Peyer's patch (tissue), 4 donors: Measurements from ENCODE around the gene ETS2. TPM values are rescaled to one million over a fixed set of nuclear protein-coding genes. Genes with fewer than 3 reads are reported as not detected.

ENCODE experiments used
- DNase-seq, 3 donors: peaks; one replicate each; pipeline ENCODE4 v3.0.0-alpha.2; 2017 to 2019
- H3K27ac ChIP-seq, 4 donors: fragments of 200-600 bp; sonication (generic); one replicate each; pipeline ENCODE4 v1.5.1; 2016 to 2019
- H3K27me3 ChIP-seq, 2 donors: fragments of 200-600 bp; sonication (generic); one replicate each; pipeline ENCODE4 v1.5.1; 2019
- H3K36me3 ChIP-seq, 3 donors: fragments of 200-600 bp; sonication (generic); one replicate each; pipeline ENCODE4 v1.5.1; 2016 to 2019
- H3K4me1 ChIP-seq, 4 donors: fragments of 200-600 bp; sonication (generic); one replicate each; pipeline ENCODE4 v1.5.1; 2016 to 2019
- H3K4me3 ChIP-seq, 4 donors: fragments of 200-600 bp; sonication (generic); 1 replicate in 3 of 4; 2 replicates in 1 of 4; pipeline ENCODE4 v1.5.1; 2016 to 2019; ENCODE audit warnings: mild to moderate bottlenecking in 1 of 4
- H3K9me3 ChIP-seq, 4 donors: fragments of 200-600 bp; sonication (generic); one replicate each; pipeline ENCODE4 v1.5.1; 2016 to 2019; ENCODE audit warnings: mild to moderate bottlenecking in 1 of 4
- POLR2A ChIP-seq, 2 donors: fragments of 450-650 bp; IDR thresholded peaks; one replicate each; pipeline ENCODE4 v1.5.1; 2017; ENCODE audit warnings: antibody characterized with exemption in 2 of 2, mild to moderate bottlenecking in 2 of 2, moderate library complexity in 2 of 2
- total RNA-seq, 4 donors: library from RNA; depleted of rRNA; stranded (reverse); fragments of >200 nt; gene quantifications; one replicate each; pipeline ENCODE4 v1.1.0, GENCODE V29; 2016
- TF ChIP-seq, protein P1 (sequence below), 6 experiments: fragments of 450-650 bp in 4 of 6; fragments of 200-600 bp in 2 of 6; sonication (generic) in 1 of 6; IDR thresholded peaks; one replicate each; pipeline ENCODE4 v1.5.1; 2017 to 2019; ENCODE audit warnings: antibody characterized with exemption in 6 of 6, mild to moderate bottlenecking in 3 of 6, moderate library complexity in 1 of 6

The ETS2 gene
- total RNA-seq, 4 donors from 2014 or later = 127 to 186 (median 147) TPM

DNA sequence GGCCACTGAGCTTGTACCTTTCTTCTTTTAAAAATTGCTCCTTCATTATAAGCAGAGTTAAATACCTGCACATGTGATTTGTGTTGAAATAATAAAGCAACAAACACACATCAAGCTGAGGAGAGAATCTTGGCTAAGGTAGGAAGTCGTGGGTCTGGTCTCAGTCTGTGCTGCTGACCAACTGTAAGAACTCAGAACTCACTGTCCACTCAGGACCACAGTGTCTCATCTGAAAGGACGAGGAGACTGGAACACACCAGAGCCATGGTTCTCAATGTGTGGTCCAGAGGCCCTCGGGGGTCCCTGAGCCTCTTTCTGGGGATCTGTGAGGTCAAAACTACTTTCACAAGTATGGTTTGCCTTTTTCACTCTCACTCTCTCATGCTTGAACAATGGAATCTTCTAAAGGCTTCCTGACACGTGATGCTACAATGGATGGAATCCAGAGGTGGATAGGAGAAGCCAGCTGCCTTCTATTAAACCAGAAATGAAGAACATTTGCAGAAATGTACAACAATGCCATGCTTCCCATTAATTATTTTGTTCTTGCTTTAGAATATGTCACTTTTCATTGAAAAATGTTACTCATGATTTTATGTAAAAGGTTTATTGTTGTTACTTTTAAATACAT, 17.3 kb upstream of the ETS2 start:
- Histone ChIP-seq H3K27me3 (no peaks in the 10 kb centered on the region), H3K36me3 (no peaks in the 10 kb centered on the region), H3K4me3 (peak overlapping the region in 1 of 4 donors; percentile 34), H3K4me1 (peaks cover 0 to 45% (median 6%) of the 10 kb centered on the region in 4 donors), H3K27ac (peak overlapping the region in 3 of 4 donors; percentile 59 to 90 (median 87)), H3K9me3 (no peaks in the 10 kb centered on the region)
- no peak for TF ChIP-seq POLR2A (IDR thresholded peaks at IDR 0.05)
- TF ChIP-seq, protein P1, sequence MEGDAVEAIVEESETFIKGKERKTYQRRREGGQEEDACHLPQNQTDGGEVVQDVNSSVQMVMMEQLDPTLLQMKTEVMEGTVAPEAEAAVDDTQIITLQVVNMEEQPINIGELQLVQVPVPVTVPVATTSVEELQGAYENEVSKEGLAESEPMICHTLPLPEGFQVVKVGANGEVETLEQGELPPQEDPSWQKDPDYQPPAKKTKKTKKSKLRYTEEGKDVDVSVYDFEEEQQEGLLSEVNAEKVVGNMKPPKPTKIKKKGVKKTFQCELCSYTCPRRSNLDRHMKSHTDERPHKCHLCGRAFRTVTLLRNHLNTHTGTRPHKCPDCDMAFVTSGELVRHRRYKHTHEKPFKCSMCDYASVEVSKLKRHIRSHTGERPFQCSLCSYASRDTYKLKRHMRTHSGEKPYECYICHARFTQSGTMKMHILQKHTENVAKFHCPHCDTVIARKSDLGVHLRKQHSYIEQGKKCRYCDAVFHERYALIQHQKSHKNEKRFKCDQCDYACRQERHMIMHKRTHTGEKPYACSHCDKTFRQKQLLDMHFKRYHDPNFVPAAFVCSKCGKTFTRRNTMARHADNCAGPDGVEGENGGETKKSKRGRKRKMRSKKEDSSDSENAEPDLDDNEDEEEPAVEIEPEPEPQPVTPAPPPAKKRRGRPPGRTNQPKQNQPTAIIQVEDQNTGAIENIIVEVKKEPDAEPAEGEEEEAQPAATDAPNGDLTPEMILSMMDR (IDR thresholded peaks at IDR 0.05) = no peak
- DNase-seq = no peak

DNA sequence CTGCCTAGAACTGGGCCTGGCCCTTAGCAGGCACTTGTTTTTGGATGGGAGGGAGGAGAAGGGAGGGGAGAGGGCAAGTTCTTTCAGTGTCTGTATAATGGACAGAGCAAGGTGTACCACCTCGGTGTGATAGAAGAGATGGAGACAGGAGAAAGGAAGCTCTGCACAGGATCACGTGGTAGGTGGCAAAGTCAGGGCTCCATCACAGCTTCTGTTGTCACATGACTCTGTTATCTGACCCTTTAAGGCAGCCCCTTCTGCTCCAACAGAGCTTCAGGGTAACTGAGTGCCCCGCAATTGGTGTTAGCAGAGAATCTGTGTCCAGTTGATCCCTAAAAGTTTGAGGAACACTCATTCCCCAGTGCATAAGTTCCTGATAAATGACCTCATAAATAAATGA, 16.5 kb upstream of the ETS2 start:
- H3K36me3 ChIP-seq = no peaks in the 10 kb centered on the region
- no peak overlapping the region for H3K4me3 ChIP-seq
- peak overlapping the region in 3 of 4 donors; percentile 59 to 87 (median 86) for H3K27ac ChIP-seq
- no peaks in the 10 kb centered on the region for H3K27me3 ChIP-seq
- no peak for DNase-seq
- TF ChIP-seq, protein P1 (IDR thresholded peaks at IDR 0.05) = no peak
- TF ChIP-seq POLR2A (IDR thresholded peaks at IDR 0.05) = no peak
- H3K9me3 ChIP-seq = no peaks in the 10 kb centered on the region
- peaks cover 0 to 51% (median 6%) of the 10 kb centered on the region in 4 donors for H3K4me1 ChIP-seq

DNA sequence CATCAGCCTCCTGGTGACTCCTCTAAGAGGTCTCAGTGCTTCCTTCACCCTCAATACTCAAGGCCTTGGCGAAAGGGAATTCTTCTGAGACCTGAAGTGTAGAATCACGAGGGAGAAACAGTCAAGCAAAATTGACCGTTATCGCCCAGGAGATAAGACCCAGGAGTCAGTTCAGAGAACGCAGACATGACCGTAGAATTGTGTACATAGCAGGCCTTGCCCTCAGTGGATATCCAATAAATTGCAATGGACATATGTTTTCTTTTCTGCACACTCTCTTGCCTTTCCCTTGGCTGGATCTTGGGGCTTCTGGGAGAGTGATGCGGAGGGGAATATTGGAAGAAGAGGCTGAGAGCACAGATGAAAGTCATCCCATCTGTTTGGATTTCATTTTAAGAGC, 15.7 kb upstream of the ETS2 start:
- Histone ChIP-seq H3K4me1 (peaks cover 0 to 51% (median 6%) of the 10 kb centered on the region in 4 donors), H3K4me3 (no peak overlapping the region), H3K9me3 (no peaks in the 10 kb centered on the region), H3K27ac (peak overlapping the region in 3 of 4 donors; percentile 59 to 87 (median 86)), H3K27me3 (no peaks in the 10 kb centered on the region), H3K36me3 (no peaks in the 10 kb centered on the region)
- TF ChIP-seq, protein P1 (IDR thresholded peaks at IDR 0.05) = no peak
- TF ChIP-seq POLR2A (IDR thresholded peaks at IDR 0.05) = no peak
- no peak for DNase-seq

DNA sequence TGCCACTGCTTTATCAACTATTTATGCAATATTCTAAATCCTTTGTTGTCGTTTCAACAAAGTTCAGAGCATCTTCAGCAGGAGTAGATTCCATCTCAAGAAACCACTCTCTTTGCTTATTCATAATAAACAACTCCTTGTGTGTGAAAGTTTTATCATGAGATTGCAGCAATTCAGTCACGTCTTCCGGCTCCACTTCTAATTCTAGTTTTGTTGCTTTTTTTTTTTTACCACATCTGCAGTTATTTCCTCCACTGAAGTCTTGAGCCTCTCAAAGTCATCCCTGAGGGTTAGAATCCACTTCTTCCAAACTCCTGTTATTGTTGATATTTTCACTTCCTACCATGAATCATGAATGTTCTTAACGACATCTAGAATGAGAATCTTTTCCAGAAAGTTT, 14.8 kb upstream of the ETS2 start:
- peak overlapping the region in 2 of 4 donors; percentile 86 to 87 for H3K27ac ChIP-seq

DNA sequence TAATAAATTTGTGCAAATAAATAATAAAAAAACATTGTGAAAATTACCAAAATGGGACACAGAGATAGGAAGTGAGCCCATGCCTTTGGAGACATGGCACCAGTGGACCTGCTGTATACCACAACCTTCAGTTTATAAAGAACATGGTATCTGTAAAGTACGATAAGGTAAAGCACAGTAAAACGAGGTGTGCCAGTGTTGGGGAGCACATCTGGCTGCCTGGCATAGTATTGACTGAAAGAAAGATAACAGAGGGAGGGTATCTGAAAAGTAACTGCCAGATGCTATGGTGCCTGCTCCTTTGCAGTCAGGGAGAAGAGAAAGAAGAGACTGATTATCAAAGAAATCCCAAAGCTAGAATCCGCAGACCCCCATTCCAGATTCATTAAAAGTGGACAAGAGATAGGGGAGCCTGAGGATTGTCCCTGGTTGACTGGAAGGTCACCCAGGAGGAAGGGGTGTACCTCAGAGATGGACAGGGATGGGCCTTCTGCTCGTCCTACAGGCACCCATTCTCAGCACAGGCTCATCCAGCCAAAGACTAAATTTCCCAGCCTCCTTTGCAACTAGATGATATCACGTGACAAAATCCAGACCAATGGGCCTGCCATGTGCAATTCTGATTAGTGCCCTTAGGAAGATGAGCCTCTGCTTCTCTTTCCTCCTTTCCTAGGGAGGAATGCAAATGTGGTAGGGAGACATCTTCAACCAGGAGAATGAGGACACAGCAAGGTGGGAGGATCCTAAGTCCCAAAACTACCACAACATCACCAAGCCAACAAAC, 12.9 kb upstream of the ETS2 start:
- Histone ChIP-seq H3K4me1 (peaks cover 0 to 56% (median 6%) of the 10 kb centered on the region in 4 donors), H3K27me3 (no peaks in the 10 kb centered on the region), H3K36me3 (no peaks in the 10 kb centered on the region), H3K9me3 (no peaks in the 10 kb centered on the region), H3K27ac (peak overlapping the region in 3 of 4 donors; percentile 61 to 91 (median 86)), H3K4me3 (no peak overlapping the region)
- no peak for TF ChIP-seq POLR2A (IDR thresholded peaks at IDR 0.05)
- TF ChIP-seq, protein P1 (IDR thresholded peaks at IDR 0.05) = no peak
- no peak for DNase-seq

More for the DNA sequence above, 14.8 kb upstream of the ETS2 start:
- Histone ChIP-seq H3K27me3 (no peaks in the 10 kb centered on the region), H3K9me3 (no peaks in the 10 kb centered on the region), H3K4me1 (peaks cover 0 to 53% (median 6%) of the 10 kb centered on the region in 4 donors), H3K4me3 (no peak overlapping the region), H3K36me3 (no peaks in the 10 kb centered on the region)
- TF ChIP-seq, protein P1 (IDR thresholded peaks at IDR 0.05) = no peak
- TF ChIP-seq POLR2A (IDR thresholded peaks at IDR 0.05) = no peak
- DNase-seq = no peak
